ENCODE measurements around the gene ITSN2. TPM values are rescaled to one million over a fixed set of nuclear protein-coding genes. Genes with fewer than 3 reads are reported as not detected.
"Not testable (repeated sequence)": the region's sequence is repeated elsewhere in the genome, so short reads cannot be mapped to it uniquely, and the experiment has no call there.

The ITSN2 gene
- total RNA-seq (10 to 100 TPM; 29.8 to 36.7 TPM), polyA plus RNA-seq (ENCODE audit: insufficient read length in 2 of 2) (10 to 100 TPM; 21.0 to 25.3 TPM)
- long read RNA-seq, donor 1, partial matches to known transcripts = 0 of 1 reads
- long read RNA-seq, donor 1, other reads (novel, unspliced or antisense) = 0 of 1 reads
- long read RNA-seq, donor 2 = 0 reads
- long read RNA-seq, donor 3 = 0 reads
- long read RNA-seq, donor 4, partial matches to known transcripts = 0 of 1 reads
- long read RNA-seq, donor 4, other reads (novel, unspliced or antisense) = 0 of 1 reads

DNA sequence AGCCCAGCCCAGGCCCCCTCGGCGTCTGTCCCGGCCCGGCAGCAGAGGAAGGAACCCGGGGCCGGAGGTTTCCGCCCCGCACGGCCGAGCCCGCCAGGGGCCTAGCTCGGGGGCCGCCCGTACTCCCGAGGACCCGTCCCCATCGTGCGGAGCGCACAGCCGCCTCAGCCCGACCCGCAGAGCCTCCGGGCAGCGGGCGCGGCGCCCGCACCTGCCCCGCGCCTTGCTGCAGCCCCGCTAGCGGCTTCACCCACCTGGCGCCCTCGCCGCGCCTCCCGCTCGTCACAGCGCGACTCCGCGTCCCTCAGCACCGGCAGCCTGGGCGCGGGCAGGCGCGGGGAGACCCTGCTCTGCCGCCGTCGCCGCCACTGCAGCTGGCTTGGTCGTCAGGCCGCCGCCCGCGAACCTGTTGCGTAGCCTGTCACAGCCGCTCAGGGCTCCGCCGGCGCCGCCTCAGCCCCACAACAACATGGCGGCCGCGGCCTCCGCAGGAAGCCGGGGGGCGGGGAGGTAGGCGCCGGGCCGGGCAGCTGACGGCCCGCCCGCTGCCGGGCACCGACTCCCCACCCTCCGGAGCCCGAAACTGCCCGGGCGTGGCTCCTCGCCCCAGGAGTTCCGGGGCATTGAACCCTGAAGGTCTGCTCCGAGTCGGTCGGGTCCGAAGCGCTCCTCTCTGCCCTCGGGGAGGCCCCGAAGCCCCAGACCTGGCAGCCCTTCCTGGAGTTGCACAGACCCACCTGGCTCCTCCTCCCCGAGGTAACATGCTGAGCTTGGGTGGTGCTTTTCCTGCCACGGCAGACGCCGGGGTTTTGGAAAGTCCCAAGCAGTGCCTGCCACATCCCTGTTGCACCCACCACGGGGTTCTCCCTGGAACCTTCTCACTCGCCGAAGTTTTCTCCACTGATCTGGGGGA, at the start of gene ITSN2:
Gene ITSN2, minus strand, starts transcription at position 487 of the 913 bp plus-strand sequence. CDS start 32,454 bp downstream, outside the sequence.
- Histone ChIP-seq H3K9me3 (ENCODE audit: control insufficient read depth, insufficient read depth, low read length) (no peaks in the 10 kb centered on the region), H3K4me3 (ENCODE audit: low read depth, low read length) (peak within 1 kb of the TSS; percentile 75), H3K4me1 (ENCODE audit: control insufficient read depth, insufficient read depth, low read length) (peaks cover 8% of the 10 kb centered on the region), H3K27me3 (ENCODE audit: control insufficient read depth, insufficient read depth, low read length) (no peaks in the 10 kb centered on the region), H3K36me3 (ENCODE audit: control insufficient read depth, insufficient read depth, low read length) (no peaks in the 10 kb centered on the region), H3K27ac (ENCODE audit: low read depth, low read length) (peak within 1 kb of the TSS; percentile 75)
- DNase-seq (ENCODE audit: low read depth in 4 of 6, low spot score in 6 of 6) = peak in 5 of 6 donors; percentile 33 to 88 (median 58)
- under 1% methylated on average over 92 of the region's 96 CpGs for WGBS (ENCODE audit: insufficient coverage)

DNA sequence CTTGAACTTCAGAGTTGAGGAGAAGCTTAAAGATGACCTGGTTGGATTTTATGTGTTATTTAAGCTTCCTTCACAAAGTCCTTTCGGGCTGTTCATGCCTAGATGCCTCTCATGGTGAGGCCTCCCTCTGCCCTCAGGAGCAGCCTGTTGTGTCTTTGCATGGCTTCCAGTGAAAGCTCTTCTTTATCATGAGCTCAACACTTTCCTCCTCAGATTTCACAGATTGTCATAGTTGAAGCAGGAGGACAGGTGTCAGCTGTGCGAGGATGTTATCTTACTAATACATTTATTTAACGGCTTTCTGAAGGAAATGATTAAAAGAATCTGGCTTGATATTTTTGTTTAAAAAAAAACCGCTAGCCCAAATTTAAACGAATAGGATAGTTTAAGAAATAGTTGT, 48.8 kb upstream of the ITSN2 start:
- H3K27ac ChIP-seq (ENCODE audit: low read depth, low read length) = no peak overlapping the region
- peaks cover 3% of the 10 kb centered on the region for H3K4me1 ChIP-seq (ENCODE audit: control insufficient read depth, insufficient read depth, low read length)
- whole genome bisulfite sequencing (ENCODE audit: insufficient coverage) = 33% methylated on average over 1 of the region's 5 CpGs

DNA sequence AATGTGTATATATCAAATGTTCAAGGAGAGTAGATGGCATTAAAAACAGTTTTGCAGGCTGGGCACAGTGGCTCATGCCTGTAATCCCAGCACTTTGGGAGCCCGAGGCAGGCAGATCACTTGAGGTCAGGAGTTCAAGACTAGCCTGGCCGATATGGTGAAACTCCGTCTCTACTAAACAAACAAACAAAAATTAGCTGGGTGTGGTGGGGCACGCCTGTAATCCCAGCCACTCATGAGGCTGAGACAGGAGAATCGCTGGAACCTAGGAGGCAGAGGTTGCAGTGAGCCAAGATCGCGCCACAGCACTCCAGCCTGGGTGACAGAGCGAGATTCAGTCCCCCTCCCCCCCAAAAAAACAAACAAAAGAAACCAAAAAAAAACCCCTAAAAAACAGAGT, 48.4 kb upstream of the ITSN2 start:
- H3K36me3 ChIP-seq (ENCODE audit: control insufficient read depth, insufficient read depth, low read length); H3K27me3 ChIP-seq (ENCODE audit: control insufficient read depth, insufficient read depth, low read length); H3K9me3 ChIP-seq (ENCODE audit: control insufficient read depth, insufficient read depth, low read length); H3K27ac ChIP-seq (ENCODE audit: low read depth, low read length); H3K4me3 ChIP-seq (ENCODE audit: low read depth, low read length); DNase-seq (ENCODE audit: low read depth in 4 of 6, low spot score in 6 of 6); H3K4me1 ChIP-seq (ENCODE audit: control insufficient read depth, insufficient read depth, low read length): not testable (repeated sequence)
- 77% methylated on average over 3 of the region's 8 CpGs for WGBS (ENCODE audit: insufficient coverage)

More for the DNA sequence above, 48.8 kb upstream of the ITSN2 start:
- Histone ChIP-seq H3K4me3 (ENCODE audit: low read depth, low read length) (no peak overlapping the region), H3K27me3 (ENCODE audit: control insufficient read depth, insufficient read depth, low read length) (no peaks in the 10 kb centered on the region), H3K36me3 (ENCODE audit: control insufficient read depth, insufficient read depth, low read length) (no peaks in the 10 kb centered on the region), H3K9me3 (ENCODE audit: control insufficient read depth, insufficient read depth, low read length) (no peaks in the 10 kb centered on the region)
- no peak for DNase-seq (ENCODE audit: low read depth in 4 of 6, low spot score in 6 of 6)

DNA sequence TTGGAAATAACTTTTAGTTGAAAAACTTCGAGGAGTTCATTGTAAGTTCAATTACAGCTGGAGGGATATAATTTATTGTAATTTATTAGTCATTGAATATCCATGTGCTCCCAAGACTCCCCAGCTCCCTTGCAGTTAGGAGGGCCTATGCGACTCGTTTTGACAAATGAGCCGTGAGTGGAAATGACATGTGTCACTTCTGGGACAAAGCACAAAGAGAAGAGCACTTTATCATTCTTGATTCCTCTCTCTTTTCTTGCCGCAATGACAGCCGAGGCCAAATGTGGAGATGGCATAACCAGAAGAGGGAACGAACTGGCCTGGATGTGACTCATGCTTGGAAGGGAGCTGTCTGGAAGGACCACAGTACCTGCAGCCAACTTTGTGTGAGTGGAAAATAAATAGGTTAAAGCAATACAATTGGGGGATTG, 44.2 kb upstream of the ITSN2 start:
- H3K27me3 ChIP-seq (ENCODE audit: control insufficient read depth, insufficient read depth, low read length) = no peaks in the 10 kb centered on the region
- no peaks in the 10 kb centered on the region for H3K36me3 ChIP-seq (ENCODE audit: control insufficient read depth, insufficient read depth, low read length)
- peak in 2 of 6 donors; percentile 18 to 40 for DNase-seq (ENCODE audit: low read depth in 4 of 6, low spot score in 6 of 6)
- peaks cover 10% of the 10 kb centered on the region for H3K4me1 ChIP-seq (ENCODE audit: control insufficient read depth, insufficient read depth, low read length)
- no peaks in the 10 kb centered on the region for H3K9me3 ChIP-seq (ENCODE audit: control insufficient read depth, insufficient read depth, low read length)
- 45% methylated on average over 5 of the region's 7 CpGs for WGBS (ENCODE audit: insufficient coverage)
- H3K4me3 ChIP-seq (ENCODE audit: low read depth, low read length) = no peak overlapping the region
- no peak overlapping the region for H3K27ac ChIP-seq (ENCODE audit: low read depth, low read length)

DNA sequence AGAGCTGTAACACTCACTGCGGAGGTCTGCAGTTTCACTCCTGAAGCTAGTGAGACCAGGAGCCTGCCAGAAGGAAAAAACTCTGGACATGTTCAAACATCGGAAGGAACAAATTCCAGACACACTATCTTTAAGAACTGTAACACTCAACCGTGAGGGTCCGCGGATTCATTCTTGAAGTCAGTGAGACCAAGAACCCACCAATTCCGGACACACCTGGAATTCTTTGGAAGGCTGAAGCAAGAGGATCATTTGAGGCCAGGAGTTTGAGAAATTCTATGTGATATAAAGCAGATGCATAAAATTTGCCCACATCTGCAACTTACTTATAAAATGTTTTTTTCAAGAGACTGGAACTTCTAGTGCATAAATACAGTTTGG, 43.5 kb upstream of the ITSN2 start:
- no peak for DNase-seq (ENCODE audit: low read depth in 4 of 6, low spot score in 6 of 6)
- H3K36me3 ChIP-seq (ENCODE audit: control insufficient read depth, insufficient read depth, low read length) = no peaks in the 10 kb centered on the region
- WGBS (ENCODE audit: insufficient coverage) = 100% methylated on average over 1 of the region's 6 CpGs
- no peak overlapping the region for H3K4me3 ChIP-seq (ENCODE audit: low read depth, low read length)
- H3K9me3 ChIP-seq (ENCODE audit: control insufficient read depth, insufficient read depth, low read length) = no peaks in the 10 kb centered on the region
- H3K27ac ChIP-seq (ENCODE audit: low read depth, low read length) = no peak overlapping the region
- H3K4me1 ChIP-seq (ENCODE audit: control insufficient read depth, insufficient read depth, low read length) = peaks cover 10% of the 10 kb centered on the region
- no peaks in the 10 kb centered on the region for H3K27me3 ChIP-seq (ENCODE audit: control insufficient read depth, insufficient read depth, low read length)

- peaks cover 10% of the 10 kb centered on the region for H3K4me1 ChIP-seq (ENCODE audit: control insufficient read depth, insufficient read depth, low read length)
- no peak overlapping the region for H3K27ac ChIP-seq (ENCODE audit: low read depth, low read length)
- no peaks in the 10 kb centered on the region for H3K9me3 ChIP-seq (ENCODE audit: control insufficient read depth, insufficient read depth, low read length)
- WGBS (ENCODE audit: insufficient coverage) = 91% methylated on average over 6 of the region's 22 CpGs
- DNase-seq (ENCODE audit: low read depth in 4 of 6, low spot score in 6 of 6) = no peak
- no peaks in the 10 kb centered on the region for H3K36me3 ChIP-seq (ENCODE audit: control insufficient read depth, insufficient read depth, low read length)
- H3K27me3 ChIP-seq (ENCODE audit: control insufficient read depth, insufficient read depth, low read length) = no peaks in the 10 kb centered on the region
- H3K4me3 ChIP-seq (ENCODE audit: low read depth, low read length) = no peak overlapping the region
Observed at GRCh38 chr2:24403168-24403831, 43.0 kb upstream of the ITSN2 start.

GRCh38 chr2:24402242-24403097, 42.1 kb upstream of the ITSN2 start:
- peak in 2 of 6 donors; percentile 44 to 49 for DNase-seq (ENCODE audit: low read depth in 4 of 6, low spot score in 6 of 6)
- 17% methylated on average over 29 of the region's 38 CpGs for WGBS (ENCODE audit: insufficient coverage)

DNA sequence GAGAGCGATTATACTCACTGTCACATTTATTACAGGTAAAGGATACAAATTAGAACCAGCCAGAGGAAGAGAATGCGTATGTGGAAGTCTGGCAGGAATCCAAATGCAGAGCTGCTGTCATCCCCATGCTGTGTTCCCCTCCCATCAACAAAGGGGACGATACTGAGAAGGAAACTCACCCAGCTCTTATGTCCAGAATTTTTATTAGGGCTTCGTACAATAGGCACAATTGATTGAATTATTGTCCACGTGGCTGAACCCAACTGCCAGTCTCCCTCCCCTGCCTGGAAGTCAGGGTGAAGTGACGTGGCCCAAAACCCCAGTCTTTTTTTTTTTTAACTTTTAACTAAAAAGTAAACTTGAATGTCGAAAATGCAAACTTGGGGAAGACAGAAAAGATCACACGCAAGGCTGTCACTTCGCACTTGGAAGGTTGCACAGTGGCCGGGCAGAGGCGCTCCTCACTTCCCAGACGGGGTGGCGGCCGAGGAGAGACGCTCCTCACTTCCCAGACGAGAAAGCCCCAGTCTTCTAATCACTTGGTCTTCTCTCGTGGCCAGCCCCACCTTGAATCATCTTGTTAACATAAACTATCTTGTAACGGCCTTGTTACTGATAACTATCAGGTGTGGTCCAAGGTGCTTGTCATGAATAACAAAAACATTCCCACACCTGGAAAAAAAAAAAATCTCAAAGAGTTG, 40.0 kb upstream of the ITSN2 start:
- H3K27ac ChIP-seq (ENCODE audit: low read depth, low read length) = no peak overlapping the region
- no peaks in the 10 kb centered on the region for H3K9me3 ChIP-seq (ENCODE audit: control insufficient read depth, insufficient read depth, low read length)
- WGBS (ENCODE audit: insufficient coverage) = 74% methylated on average over 12 of the region's 18 CpGs

More at GRCh38 chr2:24402242-24403097, 42.1 kb upstream of the ITSN2 start:
- peak overlapping the region; percentile 26 for H3K4me3 ChIP-seq (ENCODE audit: low read depth, low read length)
- H3K27me3 ChIP-seq (ENCODE audit: control insufficient read depth, insufficient read depth, low read length) = no peaks in the 10 kb centered on the region
- peaks cover 10% of the 10 kb centered on the region for H3K4me1 ChIP-seq (ENCODE audit: control insufficient read depth, insufficient read depth, low read length)
- H3K27ac ChIP-seq (ENCODE audit: low read depth, low read length) = no peak overlapping the region
- H3K9me3 ChIP-seq (ENCODE audit: control insufficient read depth, insufficient read depth, low read length) = no peaks in the 10 kb centered on the region
- H3K36me3 ChIP-seq (ENCODE audit: control insufficient read depth, insufficient read depth, low read length) = no peaks in the 10 kb centered on the region

More for the DNA sequence above, 40.0 kb upstream of the ITSN2 start:
- H3K27me3 ChIP-seq (ENCODE audit: control insufficient read depth, insufficient read depth, low read length) = no peaks in the 10 kb centered on the region
- peak in 2 of 6 donors; percentile 28 to 52 for DNase-seq (ENCODE audit: low read depth in 4 of 6, low spot score in 6 of 6)
- no peaks in the 10 kb centered on the region for H3K36me3 ChIP-seq (ENCODE audit: control insufficient read depth, insufficient read depth, low read length)
- H3K4me3 ChIP-seq (ENCODE audit: low read depth, low read length) = no peak overlapping the region
- peaks cover 10% of the 10 kb centered on the region for H3K4me1 ChIP-seq (ENCODE audit: control insufficient read depth, insufficient read depth, low read length)
